DMS114 treated with DMSO at 0.1 percent for 48 hours (cell line): ENCODE measurements around the gene FYCO1.
"Not testable (repeated sequence)": the region's sequence is repeated elsewhere in the genome, so short reads cannot be mapped to it uniquely, and the experiment has no call there.

Experiments used
- DNase-seq: peaks from one replicate; lab custom pipeline; 2025; ENCODE audit not compliant: unreplicated experiment; lab: John Stamatoyannopoulos, UW

FYCO1 gene

GRCh38 chr3:45995236-45996192 lies at the start of gene FYCO1:
TSS of gene FYCO1 (minus strand) at chr3:45995824. CDS start at chr3:45984910, 10,914 bp downstream.
- peak; percentile 87 for DNase-seq

GRCh38 chr3:46038916-46039315 lies 43.3 kb upstream of the FYCO1 start:
- DNase-seq, result no peak

GRCh38 chr3:46038071-46038470 lies 42.4 kb upstream of the FYCO1 start:
- DNase-seq, result not testable (repeated sequence)

- DNase-seq, result no peak
Measured at GRCh38 chr3:46036191-46036590, 40.6 kb upstream of the FYCO1 start.

- no peak for DNase-seq
Measured at GRCh38 chr3:46031747-46032146, 36.1 kb upstream of the FYCO1 start.

- no peak for DNase-seq
Measured at GRCh38 chr3:46031269-46031668, 35.6 kb upstream of the FYCO1 start.

GRCh38 chr3:46030626-46031025 lies 35.0 kb upstream of the FYCO1 start:
- DNase-seq, result no peak

- DNase-seq, result no peak
Measured at GRCh38 chr3:46029953-46030543, 34.4 kb upstream of the FYCO1 start.

GRCh38 chr3:46027736-46028397 lies 32.2 kb upstream of the FYCO1 start:
- no peak for DNase-seq

GRCh38 chr3:46027021-46027705 lies 31.5 kb upstream of the FYCO1 start, which contains the start of gene XCR1:
TSS of gene XCR1 (minus strand) at chr3:46027483. CDS start at chr3:46021947, 5,536 bp downstream.
- DNase-seq, result no peak

- DNase-seq, result no peak
Measured at GRCh38 chr3:46025139-46025538, 29.5 kb upstream of the FYCO1 start.

GRCh38 chr3:46024131-46024530 lies 28.5 kb upstream of the FYCO1 start:
- DNase-seq, result no peak

- DNase-seq, result no peak
Measured at GRCh38 chr3:46022909-46023785, 27.5 kb upstream of the FYCO1 start.

- DNase-seq, result no peak
Measured at GRCh38 chr3:46021516-46021915, 25.9 kb upstream of the FYCO1 start.

GRCh38 chr3:46020766-46021510 lies 25.3 kb upstream of the FYCO1 start:
- no peak for DNase-seq

GRCh38 chr3:46019707-46020106 lies 24.1 kb upstream of the FYCO1 start:
- no peak for DNase-seq

GRCh38 chr3:46017720-46018119 lies 22.1 kb upstream of the FYCO1 start:
- no peak for DNase-seq

- DNase-seq, result no peak
Measured at GRCh38 chr3:46013316-46014094, 17.9 kb upstream of the FYCO1 start.

- DNase-seq, result no peak
Measured at GRCh38 chr3:46012246-46012645, 16.6 kb upstream of the FYCO1 start.
